ENCODE results near the gene MRNIP.
"Not testable (repeated sequence)": the region's sequence is repeated elsewhere in the genome, so short reads cannot be mapped to it uniquely, and the experiment has no call there.

Gene MRNIP

GRCh38 chr5:179839328-179840256 is 19.0 kb downstream of the MRNIP start:
- no peak overlapping the region for H3K4me3 ChIP-seq (ENCODE audit: low read depth, low read length)
- peak; percentile 51 for DNase-seq (ENCODE audit: low read depth)
- no peak for TF ChIP-seq CTCF (conservative IDR thresholded peaks at IDR 0.05; ENCODE audit: low read depth, low read length)

GRCh38 chr5:179837076-179838011 is 21.3 kb downstream of the MRNIP start:
- no peak for TF ChIP-seq CTCF (conservative IDR thresholded peaks at IDR 0.05; ENCODE audit: low read depth, low read length)
- no peak for DNase-seq (ENCODE audit: low read depth)
- no peak overlapping the region for H3K4me3 ChIP-seq (ENCODE audit: low read depth, low read length)

GRCh38 chr5:179836225-179837019 is 22.2 kb downstream of the MRNIP start:
- no peak overlapping the region for H3K4me3 ChIP-seq (ENCODE audit: low read depth, low read length)
- no peak for TF ChIP-seq CTCF (conservative IDR thresholded peaks at IDR 0.05; ENCODE audit: low read depth, low read length)
- DNase-seq (ENCODE audit: low read depth), result peak; percentile 78

- H3K4me3 ChIP-seq (ENCODE audit: low read depth, low read length); DNase-seq (ENCODE audit: low read depth): not testable (repeated sequence)
Measured at GRCh38 chr5:179834871-179835270, 23.7 kb downstream of the MRNIP start.

- peak; percentile 7 for DNase-seq (ENCODE audit: low read depth)
- TF ChIP-seq CTCF (conservative IDR thresholded peaks at IDR 0.05; ENCODE audit: low read depth, low read length), result no peak
- H3K4me3 ChIP-seq (ENCODE audit: low read depth, low read length), result no peak overlapping the region
Measured at GRCh38 chr5:179834120-179834519, 24.5 kb downstream of the MRNIP start.

GRCh38 chr5:179833709-179834070 is 24.9 kb downstream of the MRNIP start:
- TF ChIP-seq CTCF (conservative IDR thresholded peaks at IDR 0.05; ENCODE audit: low read depth, low read length), result no peak
- H3K4me3 ChIP-seq (ENCODE audit: low read depth, low read length), result no peak overlapping the region
- DNase-seq (ENCODE audit: low read depth), result peak; percentile 2
